Measurements from ENCODE around the gene PEAK3.

GRCh38 chr19:2283835-2284507 lies 2.0 kb upstream of the PEAK3 start:
- TF ChIP-seq CBFB (CRISPR knock-in tag; IDR thresholded peaks at IDR 0.05) = no peak
- TF ChIP-seq, protein P1, sequence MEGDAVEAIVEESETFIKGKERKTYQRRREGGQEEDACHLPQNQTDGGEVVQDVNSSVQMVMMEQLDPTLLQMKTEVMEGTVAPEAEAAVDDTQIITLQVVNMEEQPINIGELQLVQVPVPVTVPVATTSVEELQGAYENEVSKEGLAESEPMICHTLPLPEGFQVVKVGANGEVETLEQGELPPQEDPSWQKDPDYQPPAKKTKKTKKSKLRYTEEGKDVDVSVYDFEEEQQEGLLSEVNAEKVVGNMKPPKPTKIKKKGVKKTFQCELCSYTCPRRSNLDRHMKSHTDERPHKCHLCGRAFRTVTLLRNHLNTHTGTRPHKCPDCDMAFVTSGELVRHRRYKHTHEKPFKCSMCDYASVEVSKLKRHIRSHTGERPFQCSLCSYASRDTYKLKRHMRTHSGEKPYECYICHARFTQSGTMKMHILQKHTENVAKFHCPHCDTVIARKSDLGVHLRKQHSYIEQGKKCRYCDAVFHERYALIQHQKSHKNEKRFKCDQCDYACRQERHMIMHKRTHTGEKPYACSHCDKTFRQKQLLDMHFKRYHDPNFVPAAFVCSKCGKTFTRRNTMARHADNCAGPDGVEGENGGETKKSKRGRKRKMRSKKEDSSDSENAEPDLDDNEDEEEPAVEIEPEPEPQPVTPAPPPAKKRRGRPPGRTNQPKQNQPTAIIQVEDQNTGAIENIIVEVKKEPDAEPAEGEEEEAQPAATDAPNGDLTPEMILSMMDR (IDR thresholded peaks at IDR 0.05 in 2 of 3, conservative IDR thresholded peaks at IDR 0.05 in 1 of 3; ENCODE audit: insufficient read depth in 2 of 3, low read depth in 1 of 3, low read length in 3 of 3) = no peak
- TF ChIP-seq POLR2AphosphoS5 (IDR thresholded peaks at IDR 0.05; ENCODE audit: control insufficient read depth, insufficient read depth, low read depth, low read length) = no peak
- TF ChIP-seq POLR2A (conservative IDR thresholded peaks at IDR 0.05) = no peak
